ENCODE data around the gene GOLM1.

The GOLM1 gene

GRCh38 chr9:85981369-85981768 lies 118.0 kb downstream of the GOLM1 start:
- peaks cover 6% of the 10 kb centered on the region; the same call in 1 of the 2 replicates for H3K36me3 ChIP-seq (replicated peaks; ENCODE audit: insufficient read depth, low read length)
- H3K27ac ChIP-seq (ENCODE audit: low read length), result no peak overlapping the region

GRCh38 chr9:85978496-85978895 lies 120.9 kb downstream of the GOLM1 start:
- Histone ChIP-seq H3K27ac (ENCODE audit: low read length) (no peak overlapping the region), H3K27me3 (replicated peaks; ENCODE audit: insufficient read depth, low read length) (no peaks in the 10 kb centered on the region), H3K4me1 (ENCODE audit: low read length) (no peaks in the 10 kb centered on the region), H3K36me3 (replicated peaks; ENCODE audit: insufficient read depth, low read length) (peaks cover 6% of the 10 kb centered on the region; the same call in 1 of the 2 replicates), H3K9ac (ENCODE audit: low read length) (no peak overlapping the region), H3K4me3 (ENCODE audit: low read length) (no peak overlapping the region), H3K9me2 (replicated peaks; ENCODE audit: insufficient read depth, low read length) (no peaks in the 10 kb centered on the region), H4K20me1 (ENCODE audit: insufficient read depth, low read length) (no peaks in the 10 kb centered on the region), H2AFZ (ENCODE audit: low read length) (no peak overlapping the region), H3K4me2 (ENCODE audit: low read depth, low read length) (no peak overlapping the region), H3K79me2 (ENCODE audit: low read length) (no peaks in the 10 kb centered on the region), H3K9me3 (replicated peaks; ENCODE audit: insufficient read depth, low read length) (no peaks in the 10 kb centered on the region), H3F3A (ENCODE audit: insufficient read depth, low read length) (no peaks in the 10 kb centered on the region)
- no peak for TF ChIP-seq EZH2 (optimal IDR thresholded peaks at IDR 0.05; ENCODE audit: low read depth, low read length)
- no peak for TF ChIP-seq CTCF (IDR thresholded peaks at IDR 0.05; ENCODE audit: low read length)
- no peak for TF ChIP-seq EZH2phosphoT487 (IDR thresholded peaks at IDR 0.05; ENCODE audit: low read length)
- no peak for DNase-seq

More at GRCh38 chr9:85981369-85981768, 118.0 kb downstream of the GOLM1 start:
- H3K79me2 ChIP-seq (ENCODE audit: low read length), result no peaks in the 10 kb centered on the region
- H3K4me2 ChIP-seq (ENCODE audit: low read depth, low read length), result no peak overlapping the region
- H3F3A ChIP-seq (ENCODE audit: insufficient read depth, low read length), result no peaks in the 10 kb centered on the region
- H3K9me3 ChIP-seq (replicated peaks; ENCODE audit: insufficient read depth, low read length), result no peaks in the 10 kb centered on the region
- no peak overlapping the region for H3K9ac ChIP-seq (ENCODE audit: low read length)
- no peaks in the 10 kb centered on the region for H3K9me2 ChIP-seq (replicated peaks; ENCODE audit: insufficient read depth, low read length)
- no peak overlapping the region for H2AFZ ChIP-seq (ENCODE audit: low read length)
- no peaks in the 10 kb centered on the region for H4K20me1 ChIP-seq (ENCODE audit: insufficient read depth, low read length)
- no peak for DNase-seq
- H3K4me1 ChIP-seq (ENCODE audit: low read length), result no peaks in the 10 kb centered on the region
- no peaks in the 10 kb centered on the region for H3K27me3 ChIP-seq (replicated peaks; ENCODE audit: insufficient read depth, low read length)
- no peak overlapping the region for H3K4me3 ChIP-seq (ENCODE audit: low read length)
- TF ChIP-seq EZH2 (optimal IDR thresholded peaks at IDR 0.05; ENCODE audit: low read depth, low read length), result no peak
- TF ChIP-seq EZH2phosphoT487 (IDR thresholded peaks at IDR 0.05; ENCODE audit: low read length), result no peak
- no peak for TF ChIP-seq CTCF (IDR thresholded peaks at IDR 0.05; ENCODE audit: low read length)

All from MM.1S (cell line).